Sigmoid colon (tissue), 3 donors: ENCODE measurements around the gene TXNDC2.

Experiments
- POLR2A ChIP-seq, 2 donors: fragments of 450-650 bp; IDR thresholded peaks; one replicate each; pipeline ENCODE4 v1.6.1; 2016; ENCODE audit warnings: antibody characterized with exemption in 2 of 2, mild to moderate bottlenecking in 2 of 2, moderate library complexity in 2 of 2
- TF ChIP-seq, protein P1 (sequence below), 4 experiments: fragments of 450-650 bp in 3 of 4; fragments of 200-600 bp in 1 of 4; IDR thresholded peaks; one replicate each; pipeline ENCODE4 v1.5.1; 2016 to 2019; ENCODE audit warnings: antibody characterized with exemption in 4 of 4, mild to moderate bottlenecking in 3 of 4, moderate library complexity in 2 of 4

GRCh38 chr18:9910071-9910470 is 24.3 kb downstream of the TXNDC2 start:
- TF ChIP-seq, protein P1, sequence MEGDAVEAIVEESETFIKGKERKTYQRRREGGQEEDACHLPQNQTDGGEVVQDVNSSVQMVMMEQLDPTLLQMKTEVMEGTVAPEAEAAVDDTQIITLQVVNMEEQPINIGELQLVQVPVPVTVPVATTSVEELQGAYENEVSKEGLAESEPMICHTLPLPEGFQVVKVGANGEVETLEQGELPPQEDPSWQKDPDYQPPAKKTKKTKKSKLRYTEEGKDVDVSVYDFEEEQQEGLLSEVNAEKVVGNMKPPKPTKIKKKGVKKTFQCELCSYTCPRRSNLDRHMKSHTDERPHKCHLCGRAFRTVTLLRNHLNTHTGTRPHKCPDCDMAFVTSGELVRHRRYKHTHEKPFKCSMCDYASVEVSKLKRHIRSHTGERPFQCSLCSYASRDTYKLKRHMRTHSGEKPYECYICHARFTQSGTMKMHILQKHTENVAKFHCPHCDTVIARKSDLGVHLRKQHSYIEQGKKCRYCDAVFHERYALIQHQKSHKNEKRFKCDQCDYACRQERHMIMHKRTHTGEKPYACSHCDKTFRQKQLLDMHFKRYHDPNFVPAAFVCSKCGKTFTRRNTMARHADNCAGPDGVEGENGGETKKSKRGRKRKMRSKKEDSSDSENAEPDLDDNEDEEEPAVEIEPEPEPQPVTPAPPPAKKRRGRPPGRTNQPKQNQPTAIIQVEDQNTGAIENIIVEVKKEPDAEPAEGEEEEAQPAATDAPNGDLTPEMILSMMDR (IDR thresholded peaks at IDR 0.05), result no peak
- TF ChIP-seq POLR2A (IDR thresholded peaks at IDR 0.05), result no peak
